Measurements from ENCODE around the gene CREBRF.

DNA sequence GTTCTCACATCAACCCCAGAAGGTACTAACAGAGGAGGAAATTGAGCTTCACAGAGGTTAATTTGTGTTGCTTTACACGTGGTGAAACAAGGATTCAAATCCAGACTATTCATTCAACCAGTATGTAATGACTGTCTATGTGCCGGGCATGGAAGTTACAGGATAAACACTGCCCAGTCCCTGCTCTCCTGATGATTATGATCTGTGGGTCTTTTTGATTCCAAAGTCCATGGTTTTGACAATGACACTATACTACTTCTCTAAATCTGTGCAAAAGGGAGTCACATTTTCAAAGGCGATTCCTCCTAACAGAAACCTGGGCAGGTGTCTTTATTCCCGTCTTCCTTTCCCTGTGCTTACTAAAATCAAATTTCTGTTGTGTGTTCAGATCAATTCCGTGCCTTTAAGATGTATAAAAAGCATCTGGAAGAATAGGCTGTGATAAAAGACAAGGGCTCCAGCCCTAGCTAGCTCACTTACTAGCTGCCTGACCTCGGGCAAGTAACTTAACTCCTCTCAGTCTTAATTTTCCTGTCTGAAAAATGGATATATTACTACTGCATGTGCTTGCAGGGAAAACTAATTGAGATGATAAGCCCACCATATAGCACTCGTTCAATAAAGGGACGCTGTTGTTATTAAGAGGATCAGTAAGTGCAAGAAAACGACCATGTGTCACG lies 970 bp upstream of the CREBRF start:
- TF ChIP-seq, protein P1, sequence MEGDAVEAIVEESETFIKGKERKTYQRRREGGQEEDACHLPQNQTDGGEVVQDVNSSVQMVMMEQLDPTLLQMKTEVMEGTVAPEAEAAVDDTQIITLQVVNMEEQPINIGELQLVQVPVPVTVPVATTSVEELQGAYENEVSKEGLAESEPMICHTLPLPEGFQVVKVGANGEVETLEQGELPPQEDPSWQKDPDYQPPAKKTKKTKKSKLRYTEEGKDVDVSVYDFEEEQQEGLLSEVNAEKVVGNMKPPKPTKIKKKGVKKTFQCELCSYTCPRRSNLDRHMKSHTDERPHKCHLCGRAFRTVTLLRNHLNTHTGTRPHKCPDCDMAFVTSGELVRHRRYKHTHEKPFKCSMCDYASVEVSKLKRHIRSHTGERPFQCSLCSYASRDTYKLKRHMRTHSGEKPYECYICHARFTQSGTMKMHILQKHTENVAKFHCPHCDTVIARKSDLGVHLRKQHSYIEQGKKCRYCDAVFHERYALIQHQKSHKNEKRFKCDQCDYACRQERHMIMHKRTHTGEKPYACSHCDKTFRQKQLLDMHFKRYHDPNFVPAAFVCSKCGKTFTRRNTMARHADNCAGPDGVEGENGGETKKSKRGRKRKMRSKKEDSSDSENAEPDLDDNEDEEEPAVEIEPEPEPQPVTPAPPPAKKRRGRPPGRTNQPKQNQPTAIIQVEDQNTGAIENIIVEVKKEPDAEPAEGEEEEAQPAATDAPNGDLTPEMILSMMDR (IDR thresholded peaks at IDR 0.05; ENCODE audit: low read depth, low read length, missing input control), result no peak
- TF ChIP-seq, protein P2, sequence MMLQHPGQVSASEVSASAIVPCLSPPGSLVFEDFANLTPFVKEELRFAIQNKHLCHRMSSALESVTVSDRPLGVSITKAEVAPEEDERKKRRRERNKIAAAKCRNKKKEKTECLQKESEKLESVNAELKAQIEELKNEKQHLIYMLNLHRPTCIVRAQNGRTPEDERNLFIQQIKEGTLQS (IDR thresholded peaks at IDR 0.05), result no peak
- TF ChIP-seq SP1 (IDR thresholded peaks at IDR 0.05) (no peak), RAD21 (IDR thresholded peaks at IDR 0.05) (no peak), JUND (IDR thresholded peaks at IDR 0.05) (no peak), GABPA (IDR thresholded peaks at IDR 0.05 in 1 of 2, conservative IDR thresholded peaks at IDR 0.05 in 1 of 2) (no peak), TAF1 (conservative IDR thresholded peaks at IDR 0.05) (no peak)
- TF ChIP-seq, protein P3, sequence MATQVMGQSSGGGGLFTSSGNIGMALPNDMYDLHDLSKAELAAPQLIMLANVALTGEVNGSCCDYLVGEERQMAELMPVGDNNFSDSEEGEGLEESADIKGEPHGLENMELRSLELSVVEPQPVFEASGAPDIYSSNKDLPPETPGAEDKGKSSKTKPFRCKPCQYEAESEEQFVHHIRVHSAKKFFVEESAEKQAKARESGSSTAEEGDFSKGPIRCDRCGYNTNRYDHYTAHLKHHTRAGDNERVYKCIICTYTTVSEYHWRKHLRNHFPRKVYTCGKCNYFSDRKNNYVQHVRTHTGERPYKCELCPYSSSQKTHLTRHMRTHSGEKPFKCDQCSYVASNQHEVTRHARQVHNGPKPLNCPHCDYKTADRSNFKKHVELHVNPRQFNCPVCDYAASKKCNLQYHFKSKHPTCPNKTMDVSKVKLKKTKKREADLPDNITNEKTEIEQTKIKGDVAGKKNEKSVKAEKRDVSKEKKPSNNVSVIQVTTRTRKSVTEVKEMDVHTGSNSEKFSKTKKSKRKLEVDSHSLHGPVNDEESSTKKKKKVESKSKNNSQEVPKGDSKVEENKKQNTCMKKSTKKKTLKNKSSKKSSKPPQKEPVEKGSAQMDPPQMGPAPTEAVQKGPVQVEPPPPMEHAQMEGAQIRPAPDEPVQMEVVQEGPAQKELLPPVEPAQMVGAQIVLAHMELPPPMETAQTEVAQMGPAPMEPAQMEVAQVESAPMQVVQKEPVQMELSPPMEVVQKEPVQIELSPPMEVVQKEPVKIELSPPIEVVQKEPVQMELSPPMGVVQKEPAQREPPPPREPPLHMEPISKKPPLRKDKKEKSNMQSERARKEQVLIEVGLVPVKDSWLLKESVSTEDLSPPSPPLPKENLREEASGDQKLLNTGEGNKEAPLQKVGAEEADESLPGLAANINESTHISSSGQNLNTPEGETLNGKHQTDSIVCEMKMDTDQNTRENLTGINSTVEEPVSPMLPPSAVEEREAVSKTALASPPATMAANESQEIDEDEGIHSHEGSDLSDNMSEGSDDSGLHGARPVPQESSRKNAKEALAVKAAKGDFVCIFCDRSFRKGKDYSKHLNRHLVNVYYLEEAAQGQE (IDR thresholded peaks at IDR 0.05), result no peak
- TF ChIP-seq, protein P4, sequence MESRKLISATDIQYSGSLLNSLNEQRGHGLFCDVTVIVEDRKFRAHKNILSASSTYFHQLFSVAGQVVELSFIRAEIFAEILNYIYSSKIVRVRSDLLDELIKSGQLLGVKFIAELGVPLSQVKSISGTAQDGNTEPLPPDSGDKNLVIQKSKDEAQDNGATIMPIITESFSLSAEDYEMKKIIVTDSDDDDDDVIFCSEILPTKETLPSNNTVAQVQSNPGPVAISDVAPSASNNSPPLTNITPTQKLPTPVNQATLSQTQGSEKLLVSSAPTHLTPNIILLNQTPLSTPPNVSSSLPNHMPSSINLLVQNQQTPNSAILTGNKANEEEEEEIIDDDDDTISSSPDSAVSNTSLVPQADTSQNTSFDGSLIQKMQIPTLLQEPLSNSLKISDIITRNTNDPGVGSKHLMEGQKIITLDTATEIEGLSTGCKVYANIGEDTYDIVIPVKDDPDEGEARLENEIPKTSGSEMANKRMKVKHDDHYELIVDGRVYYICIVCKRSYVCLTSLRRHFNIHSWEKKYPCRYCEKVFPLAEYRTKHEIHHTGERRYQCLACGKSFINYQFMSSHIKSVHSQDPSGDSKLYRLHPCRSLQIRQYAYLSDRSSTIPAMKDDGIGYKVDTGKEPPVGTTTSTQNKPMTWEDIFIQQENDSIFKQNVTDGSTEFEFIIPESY (IDR thresholded peaks at IDR 0.05), result no peak
- TF ChIP-seq, protein P5, sequence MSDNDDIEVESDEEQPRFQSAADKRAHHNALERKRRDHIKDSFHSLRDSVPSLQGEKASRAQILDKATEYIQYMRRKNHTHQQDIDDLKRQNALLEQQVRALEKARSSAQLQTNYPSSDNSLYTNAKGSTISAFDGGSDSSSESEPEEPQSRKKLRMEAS (IDR thresholded peaks at IDR 0.05), result no peak
